MM.1S (cell line): Measurements from ENCODE around the gene KLHL3.

Experiments
- DNase-seq: peaks from one replicate; pipeline ENCODE4 v3.0.0-alpha.2; 2015
- H2AFZ ChIP-seq: fragments of 300-600 bp; sonication (generic); 2 replicates; pipeline ENCODE4 v1.6.0; 2016; ENCODE audit warnings: antibody characterized with exemption, low read length
- H3F3A ChIP-seq: fragments of 300-600 bp; sonication (generic); 2 replicates; pipeline ENCODE4 v1.6.1; 2016; ENCODE audit warnings: mild to moderate bottlenecking, antibody characterized with exemption, low read length, moderate library complexity, mixed read lengths; ENCODE audit not compliant: insufficient read depth
- H3K27ac ChIP-seq: fragments of 300-600 bp; sonication (generic); 2 replicates; pipeline ENCODE4 v1.5.1; 2016; ENCODE audit warnings: mild to moderate bottlenecking, low read length
- H3K27me3 ChIP-seq: fragments of 300-600 bp; sonication (generic); replicated peaks from 2 replicates; pipeline ENCODE4 v1.6.0; 2016; ENCODE audit warnings: low read length; ENCODE audit not compliant: insufficient read depth
- H3K36me3 ChIP-seq: fragments of 300-600 bp; sonication (generic); replicated peaks from 2 replicates; pipeline ENCODE4 v1.6.1; 2016; ENCODE audit warnings: mild to moderate bottlenecking, low read length, mixed read lengths; ENCODE audit not compliant: insufficient read depth
- H3K4me1 ChIP-seq: fragments of 300-600 bp; sonication (generic); 2 replicates; pipeline ENCODE4 v1.6.1; 2016; ENCODE audit warnings: low read length, mixed read lengths
- H3K4me2 ChIP-seq: fragments of 300-600 bp; sonication (generic); 2 replicates; pipeline ENCODE4 v1.6.0; 2016; ENCODE audit warnings: low read depth, low read length
- H3K4me3 ChIP-seq: fragments of 300-600 bp; sonication (generic); 2 replicates; pipeline ENCODE4 v1.5.1; 2016; ENCODE audit warnings: low read length, mixed read lengths
- H3K79me2 ChIP-seq: fragments of 300-600 bp; sonication (generic); 2 replicates; pipeline ENCODE4 v1.6.1; 2016; ENCODE audit warnings: mixed run types, low read length, mixed read lengths
- H3K9ac ChIP-seq: fragments of 300-600 bp; sonication (generic); 2 replicates; pipeline ENCODE4 v1.6.1; 2016; ENCODE audit warnings: low read length, mixed read lengths
- H3K9me2 ChIP-seq: fragments of 300-600 bp; sonication (generic); replicated peaks from 2 replicates; pipeline ENCODE4 v1.6.1; 2016; ENCODE audit warnings: mild to moderate bottlenecking, low read length, mixed read lengths; ENCODE audit not compliant: insufficient read depth
- H3K9me3 ChIP-seq: fragments of 300-600 bp; sonication (generic); replicated peaks from 2 replicates; pipeline ENCODE4 v1.6.1; 2016; ENCODE audit warnings: mild to moderate bottlenecking, low read length, mixed read lengths; ENCODE audit not compliant: insufficient read depth
- H4K20me1 ChIP-seq: fragments of 300-600 bp; sonication (generic); 2 replicates; pipeline ENCODE4 v1.6.1; 2016; ENCODE audit warnings: mild to moderate bottlenecking, low read length, moderate library complexity, mixed read lengths; ENCODE audit not compliant: insufficient read depth
- CTCF ChIP-seq: fragments of 300-600 bp; sonication (generic); IDR thresholded peaks from 2 replicates; pipeline ENCODE4 v1.5.1; 2016; ENCODE audit warnings: antibody characterized with exemption, low read length, mixed read lengths
- EZH2 ChIP-seq: fragments of 300-600 bp; sonication (generic); optimal IDR thresholded peaks from 2 replicates; pipeline ENCODE3; 2017; ENCODE audit warnings: low read depth, mild to moderate bottlenecking, antibody characterized with exemption, low read length, mixed read lengths
- EZH2phosphoT487 ChIP-seq: fragments of 300-600 bp; sonication (generic); IDR thresholded peaks from 2 replicates; pipeline ENCODE4 v1.6.1; 2018; ENCODE audit warnings: antibody characterized with exemption, low read length

The KLHL3 gene

DNA sequence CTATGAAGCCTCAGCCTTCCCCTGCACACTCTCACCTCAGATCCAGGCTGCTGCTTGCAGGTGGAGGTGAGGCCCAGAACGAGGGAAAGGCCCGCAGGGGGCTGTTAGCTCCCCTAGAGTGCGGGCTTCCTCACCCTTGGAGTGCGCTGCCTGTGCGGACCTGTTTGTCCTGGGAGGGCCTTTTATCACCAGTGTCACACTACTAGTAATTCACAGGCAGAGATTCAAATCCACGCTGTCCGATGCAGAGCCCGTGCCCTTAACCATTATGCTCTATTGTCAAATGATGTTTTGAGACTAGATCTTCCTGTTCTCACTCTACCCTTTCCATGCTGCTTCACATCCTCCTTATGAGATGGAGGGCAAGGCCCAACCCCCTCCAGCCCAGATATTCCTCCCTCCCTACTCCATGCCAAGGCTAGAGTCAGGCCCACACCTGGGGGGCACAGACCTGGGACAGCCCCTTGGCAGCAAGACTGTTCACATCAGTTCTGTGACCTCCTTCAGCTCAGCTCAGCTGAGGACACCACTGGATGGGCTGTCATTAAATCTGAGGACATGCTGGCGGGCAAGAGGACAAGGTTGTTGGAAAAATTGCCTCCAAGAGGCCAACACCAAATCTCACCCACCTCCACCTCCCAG lies 124.0 kb downstream of the KLHL3 start:
- Histone ChIP-seq H3K27me3 (no peaks in the 10 kb centered on the region), H2AFZ (no peak overlapping the region), H3K4me3 (no peak overlapping the region), H3F3A (no peaks in the 10 kb centered on the region), H3K27ac (no peak overlapping the region), H3K9me3 (no peaks in the 10 kb centered on the region), H3K4me1 (no peaks in the 10 kb centered on the region), H3K79me2 (no peaks in the 10 kb centered on the region), H3K36me3 (no peaks in the 10 kb centered on the region), H3K4me2 (no peak overlapping the region), H3K9ac (no peak overlapping the region), H4K20me1 (no peaks in the 10 kb centered on the region), H3K9me2 (no peaks in the 10 kb centered on the region)
- TF ChIP-seq EZH2 (no peak), EZH2phosphoT487 (no peak), CTCF (no peak)
- DNase-seq = no peak

- Histone ChIP-seq H3K9me3 (no peaks in the 10 kb centered on the region), H3K9ac (no peak overlapping the region)
Measured at GRCh38 chr5:137611011-137611580, 124.8 kb downstream of the KLHL3 start.

DNA sequence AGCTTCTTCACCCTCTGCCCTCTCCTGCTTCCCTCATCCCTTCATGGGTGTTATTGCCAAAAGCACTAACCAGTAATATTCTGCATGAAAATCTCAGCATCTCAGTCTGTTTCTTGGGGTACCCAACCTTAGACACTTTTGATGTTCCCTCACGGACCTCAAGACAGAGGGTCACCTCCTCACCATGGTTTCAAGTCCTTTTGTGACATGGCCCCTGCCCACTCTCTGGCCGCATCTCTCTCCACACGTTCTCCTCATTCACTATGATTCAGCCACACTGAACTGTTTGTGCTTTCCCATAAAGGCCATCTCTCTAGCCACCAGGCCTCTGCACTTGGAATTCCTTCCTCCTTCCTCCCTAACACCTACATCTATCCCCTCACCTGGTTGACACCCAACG lies 125.3 kb downstream of the KLHL3 start:
- Histone ChIP-seq H3F3A (no peaks in the 10 kb centered on the region), H3K9me2 (no peaks in the 10 kb centered on the region), H3K9me3 (no peaks in the 10 kb centered on the region), H3K27me3 (no peaks in the 10 kb centered on the region), H3K79me2 (no peaks in the 10 kb centered on the region), H3K9ac (no peak overlapping the region), H3K36me3 (no peaks in the 10 kb centered on the region), H3K4me2 (no peak overlapping the region), H4K20me1 (no peaks in the 10 kb centered on the region), H2AFZ (no peak overlapping the region), H3K27ac (no peak overlapping the region), H3K4me1 (no peaks in the 10 kb centered on the region), H3K4me3 (no peak overlapping the region)
- DNase-seq = no peak
- no peak for TF ChIP-seq EZH2phosphoT487
- no peak for TF ChIP-seq EZH2
- TF ChIP-seq CTCF = no peak

More at GRCh38 chr5:137611011-137611580, 124.8 kb downstream of the KLHL3 start:
- Histone ChIP-seq H3F3A (no peaks in the 10 kb centered on the region), H3K4me2 (no peak overlapping the region), H2AFZ (no peak overlapping the region), H3K4me1 (no peaks in the 10 kb centered on the region), H3K36me3 (no peaks in the 10 kb centered on the region), H3K27ac (no peak overlapping the region), H4K20me1 (no peaks in the 10 kb centered on the region), H3K9me2 (no peaks in the 10 kb centered on the region), H3K4me3 (no peak overlapping the region), H3K27me3 (no peaks in the 10 kb centered on the region), H3K79me2 (no peaks in the 10 kb centered on the region)
- no peak for DNase-seq
- TF ChIP-seq CTCF = no peak
- no peak for TF ChIP-seq EZH2
- TF ChIP-seq EZH2phosphoT487 = no peak
